H1 (cell line): ENCODE data around the gene SEMA3E. TPM values are rescaled to one million over a fixed set of nuclear protein-coding genes. Genes with fewer than 3 reads are reported as not detected.

ENCODE experiments used
- CTCF ChIA-PET: fragments of 300-600 bp; sonication (Branson Sonifier 250); formaldehyde crosslinking; loops from one replicate; lab custom pipeline; 2021; ENCODE audit not compliant: partially characterized antibody; lab: Charles Lee
- POLR2A ChIA-PET: fragments of 300-600 bp; sonication (Branson Sonifier 250); formaldehyde crosslinking; loops from one replicate; lab custom pipeline; 2021; ENCODE audit warnings: inconsistent platforms; ENCODE audit not compliant: partially characterized antibody; lab: Charles Lee
- DNase-seq, 2 experiments: peaks; one replicate each; pipeline versions ENCODE4 v3.0.0 to v3.0.0-alpha.2; 2010 to 2022; ENCODE audit warnings: low spot score in 2 of 2, low read depth in 1 of 2, mixed read lengths in 1 of 2
- FAIRE-seq: peaks from 2 replicates; lab custom pipeline; 2011; peaks lifted over from hg19 to GRCh38; lab: Jason Lieb, UNC
- H2AFZ ChIP-seq: 2 replicates; pipeline ENCODE4 v1.8.1; 2012; ENCODE audit warnings: low read length, inconsistent platforms
- H2AK5ac ChIP-seq: 2 replicates; pipeline ENCODE4 v1.6.1; 2013; ENCODE audit warnings: low read depth, low read length
- H2BK120ac ChIP-seq: replicated peaks from 2 replicates; pipeline ENCODE3; 2013; ENCODE audit warnings: low read depth, low read length, inconsistent platforms
- H2BK12ac ChIP-seq: 2 replicates; pipeline ENCODE4 v1.6.1; 2013; ENCODE audit warnings: low read depth, low read length
- H2BK15ac ChIP-seq: 2 replicates; pipeline ENCODE4 v1.6.1; 2013; ENCODE audit warnings: low read length
- H2BK20ac ChIP-seq: 2 replicates; pipeline ENCODE4 v1.6.1; 2013; ENCODE audit warnings: low read length
- H2BK5ac ChIP-seq: 2 replicates; pipeline ENCODE4 v1.6.1; 2013; ENCODE audit warnings: low read depth, low read length
- H3K14ac ChIP-seq: 2 replicates; pipeline ENCODE4 v1.6.1; 2013; ENCODE audit warnings: inconsistent platforms; ENCODE audit not compliant: insufficient read length
- H3K18ac ChIP-seq: 2 replicates; pipeline ENCODE4 v1.6.1; 2013; ENCODE audit warnings: low read length; ENCODE audit errors: extremely low read depth
- H3K23ac ChIP-seq: 2 replicates; pipeline ENCODE4 v1.6.1; 2013; ENCODE audit warnings: inconsistent platforms; ENCODE audit not compliant: insufficient read length
- H3K23me2 ChIP-seq: 2 replicates; pipeline ENCODE4 v1.6.1; 2013; ENCODE audit warnings: low read depth, low read length
- H3K27ac ChIP-seq: 2 replicates; pipeline ENCODE4 v1.6.1; 2011; ENCODE audit warnings: low read depth, low read length, inconsistent platforms
- H3K27me3 ChIP-seq, 4 experiments: replicated peaks in 1 of 4; 1 replicate in 1 of 4; 2 replicates in 3 of 4; pipeline versions ENCODE4 v1.6.1 to v1.8.1; 2011 to 2013; ENCODE audit warnings: low read length in 3 of 4, mild to moderate bottlenecking in 3 of 4, inconsistent platforms in 2 of 4, mixed read lengths in 2 of 4, moderate library complexity in 1 of 4; ENCODE audit not compliant: control insufficient read depth in 3 of 4, insufficient read depth in 3 of 4; ENCODE audit errors: extremely low read depth in 1 of 4
- H3K36me3 ChIP-seq, 4 experiments: 2 replicates each; pipeline versions ENCODE4 v1.6.1 to v1.8.1; 2011 to 2013; ENCODE audit warnings: mild to moderate bottlenecking in 4 of 4, low read length in 3 of 4, moderate library complexity in 2 of 4, control low read depth in 1 of 4, inconsistent platforms in 1 of 4; ENCODE audit not compliant: insufficient read depth in 4 of 4, control insufficient read depth in 2 of 4
- H3K4ac ChIP-seq: replicated peaks from 2 replicates; pipeline ENCODE3; 2013; ENCODE audit warnings: low read length, low read depth, mixed read lengths, inconsistent platforms; ENCODE audit not compliant: insufficient read length
- H3K4me1 ChIP-seq, 4 experiments: replicated peaks in 1 of 4; 1 replicate in 1 of 4; 2 replicates in 3 of 4; pipeline versions ENCODE4 v1.6.1 to v1.8.1; 2011 to 2013; ENCODE audit warnings: low read length in 3 of 4, inconsistent platforms in 2 of 4, mixed read lengths in 1 of 4; ENCODE audit not compliant: insufficient read depth in 4 of 4, control insufficient read depth in 3 of 4
- H3K4me2 ChIP-seq, 2 experiments: 2 replicates each; pipeline versions ENCODE4 v1.6.1 to v1.8.1; 2011 to 2013; ENCODE audit warnings: low read depth in 2 of 2, low read length in 2 of 2, control low read depth in 1 of 2, inconsistent platforms in 1 of 2, mild to moderate bottlenecking in 1 of 2; ENCODE audit not compliant: insufficient read depth in 1 of 2
- H3K4me3 ChIP-seq, 4 experiments: fragments of 200-600, 300-600 bp in 1 of 4; sonication (generic), shearing (Covaris generic), sonication (Bioruptor Twin) in 1 of 4; 2 replicates each; pipeline versions ENCODE4 v1.5.1 to v1.8.1; 2011 to 2016; ENCODE audit warnings: low read length in 4 of 4, low read depth in 3 of 4, control low read depth in 2 of 4, inconsistent platforms in 2 of 4, mild to moderate bottlenecking in 2 of 4, mixed read lengths in 1 of 4, moderate library complexity in 1 of 4; ENCODE audit not compliant: insufficient read depth in 2 of 4; ENCODE audit errors: extremely low read depth in 1 of 4
- H3K56ac ChIP-seq: replicated peaks from 2 replicates; pipeline ENCODE3; 2013; ENCODE audit warnings: low read depth, mild to moderate bottlenecking, mixed read lengths, low read length, inconsistent platforms; ENCODE audit not compliant: insufficient read length
- H3K79me1 ChIP-seq: 2 replicates; pipeline ENCODE4 v1.6.1; 2013; ENCODE audit warnings: low read depth, low read length, control low read depth
- H3K79me2 ChIP-seq, 2 experiments: 2 replicates each; pipeline versions ENCODE4 v1.6.1 to v1.8.1; 2012 to 2013; ENCODE audit warnings: low read length in 2 of 2, mild to moderate bottlenecking in 2 of 2, inconsistent platforms in 1 of 2; ENCODE audit not compliant: insufficient read depth in 2 of 2, control insufficient read depth in 1 of 2
- H3K9ac ChIP-seq, 4 experiments: replicated peaks in 1 of 4; 1 replicate in 1 of 4; 2 replicates in 3 of 4; pipeline versions ENCODE4 v1.6.1 to v1.8.1; 2011 to 2013; ENCODE audit warnings: low read depth in 3 of 4, low read length in 3 of 4, control low read depth in 2 of 4, mild to moderate bottlenecking in 2 of 4, moderate library complexity in 2 of 4, inconsistent platforms in 1 of 4; ENCODE audit errors: extremely low read depth in 1 of 4
- H3K9me3 ChIP-seq, 2 experiments: 2 replicates each; pipeline versions ENCODE4 v1.6.1 to v1.8.1; 2012 to 2013; ENCODE audit warnings: mild to moderate bottlenecking in 2 of 2, moderate library complexity in 2 of 2, control low read depth in 1 of 2, inconsistent platforms in 1 of 2, low read depth in 1 of 2, low read length in 1 of 2, mixed read lengths in 1 of 2; ENCODE audit not compliant: insufficient read depth in 2 of 2
- H4K20me1 ChIP-seq, 2 experiments: replicated peaks in 1 of 2; 2 replicates each; pipeline versions ENCODE3 to v1.8.1; 2011 to 2013; ENCODE audit warnings: inconsistent platforms in 2 of 2, low read length in 2 of 2, mild to moderate bottlenecking in 1 of 2; ENCODE audit not compliant: insufficient read depth in 2 of 2, control insufficient read depth in 1 of 2
- H4K5ac ChIP-seq: 2 replicates; pipeline ENCODE4 v1.6.1; 2013; ENCODE audit warnings: low read length, low read depth, mixed read lengths, inconsistent platforms; ENCODE audit not compliant: insufficient read length
- H4K8ac ChIP-seq: 2 replicates; pipeline ENCODE4 v1.8.0; 2013; ENCODE audit warnings: mild to moderate bottlenecking, moderate library complexity, low read length, inconsistent platforms; ENCODE audit not compliant: insufficient read depth; ENCODE audit errors: extremely low read depth
- H4K91ac ChIP-seq: replicated peaks from 2 replicates; pipeline ENCODE3; 2013; ENCODE audit warnings: low read length, mixed read lengths, inconsistent platforms; ENCODE audit not compliant: insufficient read length
- JUND ChIP-seq: IDR thresholded peaks from 2 replicates; pipeline ENCODE4 v1.6.1; 2011; ENCODE audit warnings: mild to moderate bottlenecking, improper control_type of control experiment, low read length
- KDM1A ChIP-seq: fragments of 200-600, 300-600 bp; sonication (generic); IDR thresholded peaks from 2 replicates; pipeline ENCODE4 v1.7.1; 2016; ENCODE audit warnings: mild to moderate bottlenecking, low read length, borderline replicate concordance
- NANOG ChIP-seq: IDR thresholded peaks from 2 replicates; pipeline ENCODE4 v1.6.1; 2011; ENCODE audit warnings: low read length, low read depth, mild to moderate bottlenecking, inconsistent platforms; ENCODE audit not compliant: insufficient read depth, poor library complexity, severe bottlenecking
- RAD21 ChIP-seq, 2 experiments: IDR thresholded peaks in 1 of 2; conservative IDR thresholded peaks in 1 of 2; 2 replicates each; pipeline ENCODE4 v1.6.1; 2011; ENCODE audit warnings: low read depth in 2 of 2, low read length in 2 of 2, improper control_type of control experiment in 1 of 2, inconsistent platforms in 1 of 2, mild to moderate bottlenecking in 1 of 2, moderate library complexity in 1 of 2
- WGBS, 2 experiments: shearing (Covaris generic) in 1 of 2; methylation state at CpG; one replicate each; pipeline versions ENCODE4 v1.1.6 to v1.1.7; 2013 to 2015; ENCODE audit warnings: low lambda C conversion rate in 2 of 2, mixed read lengths in 2 of 2, inconsistent platforms in 1 of 2, low coverage in 1 of 2, missing lambda C conversion rate in 1 of 2; ENCODE audit not compliant: insufficient replicate concordance in 2 of 2, insufficient coverage in 1 of 2, insufficient read length in 1 of 2; ENCODE audit errors: extremely low coverage in 1 of 2, missing lambda C conversion rate in 1 of 2; 5-methylcytosine and 5-hydroxymethylcytosine counted together
- polyA plus RNA-seq, 7 experiments: library from polyadenylated mRNA; depleted of rRNA in 3 of 7; stranded (reverse) in 5 of 7; unstranded in 2 of 7; fragments of >200 nt in 5 of 7; fragments of 200-250 nt in 2 of 7; gene quantifications; 1 replicate in 5 of 7; 2 replicates in 1 of 7; 4 replicates in 1 of 7; pipeline versions ENCODE4 v1.2.1 to v1.2.3, GENCODE V29; 2011 to 2013; ENCODE audit warnings: missing spikeins in 2 of 7, mixed read lengths in 2 of 7
- total RNA-seq: library from RNA; stranded (reverse); fragmentation: NEBNext Ultra II Directional; extraction: Animal tissue kit (Norgen Biotek cat#: 25700); gene quantifications from 2 replicates; pipeline ENCODE4 v1.2.1, GENCODE V29; 2021

The SEMA3E gene
- total and polyA plus RNA-seq, 2 of the 8 experiments (the other 6 are each of a cell fraction or from before 2014, with no cell fraction given) = 0.93 to 0.94 TPM

DNA sequence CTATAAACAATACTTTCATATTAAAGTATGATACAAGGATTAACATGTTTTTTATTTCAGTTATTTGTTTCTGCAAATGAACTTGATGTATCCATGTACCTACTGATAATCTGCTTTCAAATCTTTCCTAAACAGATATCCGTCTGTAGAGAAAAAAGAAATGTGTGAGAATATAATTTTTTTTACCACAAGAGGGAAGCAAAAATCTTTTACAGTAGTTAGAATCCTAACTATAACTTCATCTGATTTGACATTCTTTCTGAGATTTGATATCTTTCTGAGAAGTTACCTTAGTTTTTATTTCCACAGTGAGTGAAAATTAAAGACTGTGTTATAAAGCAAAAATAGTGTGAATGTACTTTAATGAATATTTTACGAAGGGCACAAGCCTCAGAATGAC, 282.3 kb downstream of the SEMA3E start:
- H2BK20ac ChIP-seq = no peak overlapping the region
- no peak overlapping the region for H4K91ac ChIP-seq
- H3K27ac ChIP-seq = no peak overlapping the region
- FAIRE-seq = no peak
- H2BK12ac ChIP-seq = no peak overlapping the region
- no peaks in the 10 kb centered on the region for H3K23me2 ChIP-seq
- H4K8ac ChIP-seq = no peak overlapping the region
- H3K36me3 ChIP-seq = no peaks in the 10 kb centered on the region
- H3K4me2 ChIP-seq = no peak overlapping the region
- H2BK5ac ChIP-seq = no peak overlapping the region
- no peaks in the 10 kb centered on the region for H3K79me1 ChIP-seq
- no peak overlapping the region for H3K4ac ChIP-seq
- DNase-seq = no peak
- no peak overlapping the region for H3K56ac ChIP-seq
- H3K79me2 ChIP-seq = no peaks in the 10 kb centered on the region
- H3K9me3 ChIP-seq = no peaks in the 10 kb centered on the region
- no peak overlapping the region for H3K14ac ChIP-seq
- no peak overlapping the region for H3K18ac ChIP-seq
- no peak overlapping the region for H3K4me3 ChIP-seq
- no peak overlapping the region for H2BK15ac ChIP-seq
- no peak overlapping the region for H4K5ac ChIP-seq
- no peak overlapping the region for H3K9ac ChIP-seq
- H2AK5ac ChIP-seq = no peak overlapping the region
- no peaks in the 10 kb centered on the region for H3K4me1 ChIP-seq
- H3K27me3 ChIP-seq = peaks cover 0 to 1% (median 0%) of the 10 kb centered on the region in 4 experiments; a peak in 1 of 7 replicates
- CTCF ChIA-PET = interaction anchor here (0.6 to 1.2 kb wide), 4 partner anchors 17 to 523 kb away, joined by 3 to 5 read pairs (median 3); no protein-coding TSS in a partner anchor
- TF ChIP-seq NANOG (no peak), RAD21 (IDR thresholded peaks at IDR 0.05 in 1 of 2, conservative IDR thresholded peaks at IDR 0.05 in 1 of 2; ENCODE audit: low read depth in 2 of 2, low read length in 2 of 2) (peak in 1 of 2 experiments; percentile 32; a peak in 3 of 4 replicates), JUND (no peak), KDM1A (no peak)
- POLR2A ChIA-PET = no interaction called here
- WGBS, 2 experiments = 78% methylated on average over 2 of the region's 2 CpGs; no CpG with 5 or more reads in 1 of the 2 experiments
- H4K20me1 ChIP-seq = no peaks in the 10 kb centered on the region
- H3K23ac ChIP-seq = no peak overlapping the region
- no peak overlapping the region for H2AFZ ChIP-seq
- no peak overlapping the region for H2BK120ac ChIP-seq
